Posterior vena cava (tissue), 2 donors: Measurements from ENCODE around the gene THRB. TPM values are rescaled to one million over a fixed set of nuclear protein-coding genes. Genes with fewer than 3 reads are reported as not detected.

Source experiments
- DNase-seq: peaks from one replicate; pipeline ENCODE4 v3.0.0-alpha.2; 2020; ENCODE audit warnings: low spot score
- intact Hi-C, 2 donors: fragments of 100-400 bp; cut with DNase I; formaldehyde crosslinking; loops; one replicate each; pipeline versions ENCODE4 v1.14.1 to v1.14.2; 2022 to 2023
- total RNA-seq, 2 donors: library from RNA; stranded (reverse); fragmentation: NEBNext Ultra II Directional; extraction: Animal tissue kit (Norgen Biotek cat#: 25700); gene quantifications; one replicate each; pipeline ENCODE4 v1.2.1, GENCODE V29; 2021
- donor health status: DM: yes; HTN: yes; CAD: no.
- donor health status: DM: yes; HTN: yes; CAD: no.

THRB gene
- total RNA-seq, 2 donors from 2014 or later, result 25.0 to 32.5 TPM

- intact Hi-C loops, result no loop called here
- DNase-seq, result no peak
Observed at GRCh38 chr3:24270744-24271143, 223.9 kb downstream of the THRB start.

DNA sequence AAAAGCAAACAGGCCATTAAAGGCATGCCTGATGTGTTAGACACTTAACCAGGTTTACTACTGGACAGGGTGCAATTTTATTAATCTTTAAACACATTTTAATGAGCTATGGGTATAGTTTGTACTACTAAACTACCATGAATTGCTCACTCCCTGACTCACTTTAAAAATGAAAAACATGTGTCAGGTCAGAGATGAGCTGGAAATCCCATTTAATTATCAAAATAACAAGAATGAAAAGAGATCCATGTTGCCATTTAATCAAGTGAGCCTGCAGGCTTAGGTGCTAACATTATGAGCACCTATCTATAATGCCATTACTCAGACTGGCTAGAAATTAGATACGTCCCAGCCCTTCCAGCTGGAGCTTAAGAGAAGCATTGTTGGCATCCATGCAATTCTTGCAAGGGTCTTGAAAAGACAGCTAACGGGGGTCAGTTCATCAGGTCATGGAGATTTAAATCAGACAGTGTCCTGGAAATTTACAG is 224.4 kb downstream of the THRB start:
- no peak for DNase-seq
- intact Hi-C loops, result no loop called here

- DNase-seq, result no peak
- intact Hi-C loops, result loop anchor here in 1 of 2 donors (10.0 kb wide), 1 partner anchor 230 kb away; the partner anchor contains the start of gene THRB
Observed at GRCh38 chr3:24264748-24265158, 229.9 kb downstream of the THRB start.

- no peak for DNase-seq
- intact Hi-C loops, result loop anchor here in 1 of 2 donors (10.0 kb wide), 1 partner anchor 231 kb away; the partner anchor contains the start of gene THRB
Observed at GRCh38 chr3:24264011-24264410, 230.6 kb downstream of the THRB start.

DNA sequence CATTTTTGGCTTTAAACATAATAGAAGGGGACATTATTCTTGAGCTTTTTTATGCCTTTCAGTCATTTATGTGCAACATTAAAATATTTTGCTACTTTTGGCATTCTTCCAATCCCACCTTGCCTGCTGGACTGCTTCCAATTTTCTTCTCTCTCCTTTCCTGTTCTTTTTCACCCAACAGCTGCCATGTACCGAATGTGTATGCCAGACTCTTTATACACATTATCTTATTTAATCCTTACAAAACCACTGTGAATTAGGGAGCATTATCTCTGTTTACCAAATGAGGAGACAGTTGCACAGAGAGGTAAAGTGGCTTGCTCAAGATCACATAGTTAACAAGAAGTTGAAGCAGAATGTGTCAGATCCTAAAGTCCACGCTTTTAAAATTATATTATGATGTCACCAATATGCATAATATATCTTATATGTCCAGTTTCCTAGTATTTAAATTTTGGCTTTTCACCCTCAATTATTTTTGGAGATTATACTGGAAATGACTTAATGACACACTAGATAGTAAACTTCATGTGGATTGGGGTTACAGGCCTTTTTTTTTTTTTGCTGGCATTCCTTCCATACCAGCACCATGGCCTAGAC is 231.5 kb downstream of the THRB start:
- no peak for DNase-seq
- intact Hi-C loops, result loop anchor here in 1 of 2 donors (10.0 kb wide), 1 partner anchor 232 kb away; the partner anchor contains the start of gene THRB

DNA sequence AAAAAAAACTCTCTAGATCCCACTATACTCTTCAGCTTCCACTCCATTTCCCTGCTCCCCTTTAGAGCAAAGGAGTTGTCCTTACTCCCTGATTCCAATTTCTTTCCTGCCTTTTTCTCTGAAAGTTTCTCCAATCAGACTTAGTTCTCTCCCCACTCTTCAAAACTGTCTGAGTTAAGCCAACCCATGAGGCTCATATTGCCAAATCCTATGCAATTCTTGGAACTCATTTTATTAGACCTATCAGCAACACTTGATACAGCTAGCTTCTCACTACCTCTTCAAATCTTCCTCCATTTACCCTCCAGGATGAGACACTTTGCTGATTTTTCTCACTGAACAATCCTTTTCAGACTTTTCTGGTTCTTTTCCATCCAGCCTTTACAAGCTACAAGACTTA is 233.1 kb downstream of the THRB start:
- no peak for DNase-seq
- intact Hi-C loops, result loop anchor here in 1 of 2 donors (10.0 kb wide), 1 partner anchor 233 kb away; the partner anchor contains the start of gene THRB

- no peak for DNase-seq
- intact Hi-C loops, result loop anchor here in 1 of 2 donors (10.0 kb wide), 1 partner anchor 235 kb away; the partner anchor contains the start of gene THRB
Observed at GRCh38 chr3:24259901-24260512, 234.6 kb downstream of the THRB start.

DNA sequence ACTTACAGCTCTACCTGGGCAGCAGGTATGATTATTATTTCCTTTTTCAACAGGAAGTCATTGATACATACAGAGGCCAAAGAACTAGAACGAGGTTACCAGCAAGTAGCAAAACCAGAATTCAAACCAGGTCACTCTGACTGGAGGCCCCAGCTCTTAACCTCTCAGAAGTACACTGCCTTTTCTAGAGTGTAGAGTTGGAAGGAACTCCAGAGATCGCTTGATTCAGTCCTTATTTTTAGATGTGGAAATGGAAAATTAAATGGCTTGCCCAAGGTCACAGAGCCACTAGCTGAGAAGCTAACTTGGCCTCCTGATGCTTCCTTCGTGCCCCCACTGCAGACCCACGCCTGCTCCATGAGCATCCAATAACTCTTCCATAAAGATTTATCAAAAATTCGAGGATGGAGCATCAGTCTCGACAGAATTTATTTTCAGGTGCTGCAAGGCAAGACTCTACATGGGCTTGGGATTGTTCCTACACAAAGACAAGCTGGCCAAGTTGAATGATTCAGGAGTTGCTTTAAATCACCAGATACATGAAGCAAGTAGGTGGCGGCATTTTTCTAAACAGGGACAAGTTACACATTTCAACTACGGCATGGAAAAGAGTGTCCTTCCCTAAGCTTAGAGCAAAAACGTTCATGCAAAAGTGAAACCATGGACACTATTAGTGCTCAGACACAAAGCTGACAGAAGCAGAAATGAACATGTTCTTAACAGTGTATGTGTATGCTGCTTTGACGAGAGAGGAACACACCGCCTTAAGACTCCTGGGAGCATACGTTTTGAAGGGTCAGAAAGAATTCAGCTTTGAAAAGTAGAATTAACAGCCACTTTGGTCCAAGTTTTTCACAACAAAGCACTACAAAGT is 235.7 kb downstream of the THRB start:
- intact Hi-C loops, result no loop called here
- no peak for DNase-seq

- no peak for DNase-seq
- intact Hi-C loops, result no loop called here
Observed at GRCh38 chr3:24258260-24258659, 236.4 kb downstream of the THRB start.

- intact Hi-C loops, result no loop called here
- no peak for DNase-seq
Observed at GRCh38 chr3:24255414-24255813, 239.2 kb downstream of the THRB start.

- DNase-seq, result no peak
- intact Hi-C loops, result no loop called here
Observed at GRCh38 chr3:24254649-24255048, 240.0 kb downstream of the THRB start.

GRCh38 chr3:24253336-24253735 is 241.3 kb downstream of the THRB start:
- DNase-seq, result no peak
- intact Hi-C loops, result no loop called here

- intact Hi-C loops, result no loop called here
- no peak for DNase-seq
Observed at GRCh38 chr3:24249523-24249922, 245.1 kb downstream of the THRB start.

DNA sequence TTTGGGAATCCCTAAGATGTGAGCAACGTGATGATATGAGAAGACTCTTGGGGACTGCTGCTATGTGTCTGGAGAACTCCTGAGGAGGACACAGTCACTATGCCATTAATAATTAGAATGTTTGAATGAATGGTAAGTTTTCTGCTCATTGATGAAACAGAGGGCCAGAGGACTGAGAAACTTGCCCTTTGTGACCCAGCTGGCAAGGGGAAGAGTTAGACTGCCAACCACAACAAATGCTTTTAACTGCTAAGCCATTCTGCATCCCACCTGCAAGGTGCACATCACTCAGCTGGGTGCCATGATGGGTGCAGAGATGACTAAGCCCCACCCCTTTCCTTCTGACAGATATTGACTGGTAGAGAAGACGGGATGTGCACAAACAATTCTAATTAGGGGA is 249.6 kb downstream of the THRB start:
- DNase-seq, result no peak
- intact Hi-C loops, result no loop called here

DNA sequence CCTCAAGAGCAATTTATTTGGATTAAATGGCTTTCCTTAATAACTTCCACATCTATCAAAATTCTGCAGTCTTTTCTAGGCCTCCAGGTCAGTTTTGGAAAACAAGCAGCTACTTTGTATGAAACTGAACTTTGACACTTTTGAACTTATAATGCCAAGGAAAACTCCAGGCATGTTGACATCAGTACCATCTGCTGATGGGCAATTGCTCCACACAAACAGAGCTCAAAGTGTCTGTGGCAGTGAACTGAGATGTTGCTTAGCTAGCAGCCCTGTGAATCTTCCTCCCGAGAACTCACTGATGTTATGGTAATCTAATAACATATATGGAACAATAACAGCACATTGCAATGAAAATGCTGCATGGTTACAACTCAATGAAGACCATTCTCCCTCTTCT is 250.2 kb downstream of the THRB start:
- DNase-seq, result no peak
- intact Hi-C loops, result no loop called here

DNA sequence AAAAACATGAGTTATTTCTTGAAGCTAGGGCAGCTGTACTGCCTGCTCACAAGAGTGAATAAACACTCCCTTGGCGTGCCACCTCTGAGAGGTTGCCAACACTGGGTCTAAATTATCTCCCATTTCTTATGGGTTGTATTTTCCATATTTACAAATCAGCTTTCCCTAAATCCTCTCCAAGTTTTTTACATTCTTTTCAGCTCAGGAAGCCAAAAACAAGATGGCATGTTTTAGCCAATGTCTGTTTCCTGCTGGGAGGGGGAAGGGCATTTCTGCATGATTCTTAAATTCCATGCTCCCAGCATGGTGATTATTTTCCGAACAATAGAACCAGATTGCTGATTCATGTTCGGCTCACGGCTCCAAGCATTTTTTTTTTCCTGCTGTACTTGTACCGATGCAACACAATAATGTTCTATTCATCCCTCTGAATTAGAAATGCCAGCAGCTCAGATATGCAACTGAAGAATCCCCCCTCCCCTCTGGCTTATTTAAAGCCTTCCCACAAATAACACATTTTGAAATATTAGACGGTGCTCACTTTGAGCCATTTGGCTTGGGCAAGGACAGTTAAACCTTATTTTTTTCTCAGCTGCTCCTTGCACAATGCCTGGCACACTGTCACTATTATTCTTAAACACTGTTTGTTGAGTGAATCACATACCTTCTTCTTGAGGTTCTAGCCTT is 252.5 kb downstream of the THRB start:
- intact Hi-C loops, result no loop called here
- no peak for DNase-seq

DNA sequence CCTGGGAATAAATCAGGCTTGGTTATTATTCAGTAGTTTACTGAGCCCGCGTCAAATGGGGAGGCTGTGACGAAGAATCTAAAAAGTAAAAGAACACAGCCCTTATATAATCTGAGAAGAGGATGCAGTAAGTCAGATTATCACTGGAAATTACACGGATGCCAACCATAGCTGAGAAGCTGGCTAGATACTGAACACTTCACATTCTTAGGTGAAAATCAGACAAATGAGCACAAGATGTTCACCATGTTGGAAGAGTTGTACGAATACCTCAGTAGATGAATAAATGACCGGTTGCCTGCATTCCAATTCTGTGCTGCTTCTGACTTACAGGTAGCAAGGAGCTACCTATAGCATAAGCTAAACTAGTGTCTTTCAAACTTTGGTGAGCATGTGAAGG is 254.3 kb downstream of the THRB start:
- DNase-seq, result no peak
- intact Hi-C loops, result no loop called here

DNA sequence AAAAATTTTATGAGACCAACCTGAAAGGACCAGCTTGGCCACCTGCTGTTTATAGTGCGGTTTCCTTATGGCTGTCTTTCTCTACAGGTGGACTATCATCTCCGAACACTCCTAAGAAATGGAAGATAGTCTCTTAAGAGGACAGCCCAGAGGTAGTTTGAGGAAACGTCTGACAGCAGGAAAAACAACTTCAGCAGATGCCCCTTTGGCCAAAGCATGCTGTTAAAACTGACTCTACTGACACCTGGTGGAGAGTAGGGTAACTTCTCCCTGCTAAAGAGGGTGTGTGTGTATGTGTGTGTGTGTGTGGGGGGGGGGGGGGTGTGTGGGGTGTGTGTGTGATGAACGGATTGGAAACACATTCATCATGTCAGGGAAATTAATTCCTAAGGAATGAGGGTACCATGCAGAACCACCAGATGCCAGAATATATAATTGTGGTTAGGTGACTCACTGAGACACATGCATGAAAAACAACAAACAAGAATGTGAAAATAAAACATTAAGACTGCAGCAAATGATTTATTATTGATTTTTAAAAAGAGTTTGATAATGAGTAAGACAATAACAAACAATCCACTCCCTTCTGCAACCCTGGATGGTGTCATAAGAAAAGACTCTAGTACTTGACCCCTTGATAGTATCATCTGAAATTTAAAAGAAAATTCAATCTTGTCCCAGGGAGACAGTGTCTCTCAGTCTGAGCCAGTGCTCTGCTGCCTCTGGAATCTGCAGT is 256.5 kb downstream of the THRB start:
- intact Hi-C loops, result loop anchor here (5.0 kb wide), 2 partner anchors 236 to 241 kb away; no protein-coding TSS in a partner anchor
- DNase-seq, result no peak

- DNase-seq, result no peak
- intact Hi-C loops, result loop anchor here (5.0 kb wide), 2 partner anchors 233 to 238 kb away; no protein-coding TSS in a partner anchor
Observed at GRCh38 chr3:24235121-24235520, 259.5 kb downstream of the THRB start.
